HTR-8/SVneo (cell line): ENCODE measurements around the gene CYBA.

Experiments used
- DNase-seq: peaks from one replicate; pipeline ENCODE4 v3.0.0; 2011; ENCODE audit warnings: low spot score, mixed read lengths; ENCODE audit not compliant: insufficient read length
- FAIRE-seq: peaks from 2 replicates; lab custom pipeline; 2011; peaks lifted over from hg19 to GRCh38; lab: Jason Lieb, UNC

CYBA gene

GRCh38 chr16:88599092-88599733 lies 51.6 kb downstream of the CYBA start:
- FAIRE-seq = no peak
- DNase-seq = no peak

GRCh38 chr16:88597856-88598491 lies 52.9 kb downstream of the CYBA start:
- no peak for FAIRE-seq
- no peak for DNase-seq

- FAIRE-seq = no peak
- no peak for DNase-seq
These were observed 54.4 kb downstream of the CYBA start for GRCh38 chr16:88596483-88596882.

- no peak for FAIRE-seq
- no peak for DNase-seq
These were observed 54.9 kb downstream of the CYBA start for GRCh38 chr16:88595921-88596320.

GRCh38 chr16:88595101-88595500 lies 55.8 kb downstream of the CYBA start:
- FAIRE-seq (no peak), DNase-seq (no peak)

- FAIRE-seq = no peak
- no peak for DNase-seq
These were observed 56.9 kb downstream of the CYBA start for GRCh38 chr16:88593910-88594309.

GRCh38 chr16:88593489-88593888 lies 57.4 kb downstream of the CYBA start:
- FAIRE-seq (no peak), DNase-seq (no peak)
